Prostate gland (tissue), 2 donors: Measurements from ENCODE around the gene RYR3. TPM values are rescaled to one million over a fixed set of nuclear protein-coding genes. Genes with fewer than 3 reads are reported as not detected.

Experiments
- DNase-seq: peaks from one replicate; pipeline ENCODE4 v3.0.0-alpha.2; 2019; ENCODE audit warnings: low spot score
- H3K27ac ChIP-seq, 2 donors: fragments of 200-600 bp; sonication (generic); 2 replicates each; pipeline ENCODE4 v1.5.1; 2017 to 2019
- H3K27me3 ChIP-seq: fragments of 200-600 bp; sonication (generic); replicated peaks from 2 replicates; pipeline ENCODE4 v1.5.1; 2019; ENCODE audit not compliant: insufficient read depth
- H3K36me3 ChIP-seq, 2 donors: fragments of 200-600 bp; sonication (generic); 1 replicate in 1 of 2; 2 replicates in 1 of 2; pipeline versions ENCODE4 v1.5.1 to v1.8.1; 2017 to 2019
- H3K4me1 ChIP-seq: fragments of 200-600 bp; sonication (generic); replicated peaks from 2 replicates; pipeline ENCODE4 v1.5.1; 2019
- H3K4me3 ChIP-seq, 2 donors: fragments of 200-600 bp; sonication (generic); 2 replicates each; pipeline ENCODE4 v1.5.1; 2017 to 2019
- H3K9me3 ChIP-seq: fragments of 200-600 bp; sonication (generic); 2 replicates; pipeline ENCODE4 v1.5.1; 2017
- CTCF ChIP-seq, 4 experiments: fragments of 200-600 bp in 2 of 4; fragments of 450-650 bp in 2 of 4; sonication (generic) in 2 of 4; IDR thresholded peaks; 1 replicate in 3 of 4; 2 replicates in 1 of 4; pipeline ENCODE4 v1.5.1; 2016 to 2019; ENCODE audit warnings: antibody characterized with exemption in 4 of 4, mild to moderate bottlenecking in 2 of 4, moderate library complexity in 2 of 4
- POLR2A ChIP-seq: fragments of 450-650 bp; IDR thresholded peaks from one replicate; pipeline ENCODE4 v1.6.1; 2016; ENCODE audit warnings: antibody characterized with exemption, mild to moderate bottlenecking
- POLR2AphosphoS5 ChIP-seq: sonication (generic); formaldehyde crosslinking; IDR thresholded peaks from one replicate; pipeline ENCODE4 v1.6.1; 2017; ENCODE audit warnings: antibody characterized with exemption
- WGBS: methylation state at CpG from one replicate; pipeline ENCODE4 v1.1.5; 2018; 5-methylcytosine and 5-hydroxymethylcytosine counted together
- intact Hi-C: fragments of 100-400 bp; cut with DNase I; formaldehyde crosslinking; loops from one replicate; pipeline ENCODE4 v1.14.2; 2022
- total RNA-seq, 2 donors: library from RNA; depleted of rRNA; stranded (reverse); fragments of >200 nt; gene quantifications; one replicate each; pipeline ENCODE4 v1.1.0, GENCODE V29; 2016

The RYR3 gene
- total RNA-seq, 2 donors from 2014 or later = 0.41 to 2.3 TPM

- Histone ChIP-seq H3K36me3 (no peaks in the 10 kb centered on the region), H3K27ac (no peak overlapping the region), H3K4me3 (no peak overlapping the region), H3K9me3 (no peaks in the 10 kb centered on the region), H3K4me1 (no peaks in the 10 kb centered on the region), H3K27me3 (no peaks in the 10 kb centered on the region)
- no peak for TF ChIP-seq POLR2AphosphoS5
- TF ChIP-seq POLR2A = no peak
- TF ChIP-seq CTCF (IDR thresholded peaks at IDR 0.05) = no peak
- 75% methylated on average over 3 of the region's 3 CpGs for WGBS
- intact Hi-C loops = loop anchor here (5.0 kb wide), 1 partner anchor 51 kb away; no protein-coding TSS in a partner anchor
- DNase-seq = no peak
Measured at GRCh38 chr15:33453761-33454160, 143.0 kb downstream of the RYR3 start.

- WGBS = 97% methylated on average over 7 of the region's 7 CpGs
- Histone ChIP-seq H3K4me3 (no peak overlapping the region), H3K4me1 (no peaks in the 10 kb centered on the region), H3K27ac (no peak overlapping the region), H3K9me3 (no peaks in the 10 kb centered on the region), H3K27me3 (no peaks in the 10 kb centered on the region), H3K36me3 (no peaks in the 10 kb centered on the region)
- intact Hi-C loops = loop anchor here (5.0 kb wide), 1 partner anchor 52 kb away; no protein-coding TSS in a partner anchor
- no peak for DNase-seq
- TF ChIP-seq POLR2A = no peak
- TF ChIP-seq CTCF (IDR thresholded peaks at IDR 0.05) = no peak
- no peak for TF ChIP-seq POLR2AphosphoS5
Measured at GRCh38 chr15:33454346-33454745, 143.6 kb downstream of the RYR3 start.

- Histone ChIP-seq H3K27ac (no peak overlapping the region), H3K27me3 (no peaks in the 10 kb centered on the region), H3K36me3 (no peaks in the 10 kb centered on the region), H3K4me1 (no peaks in the 10 kb centered on the region), H3K9me3 (no peaks in the 10 kb centered on the region), H3K4me3 (no peak overlapping the region)
- no peak for TF ChIP-seq POLR2AphosphoS5
- no peak for TF ChIP-seq POLR2A
- no peak for TF ChIP-seq CTCF (IDR thresholded peaks at IDR 0.05)
- no peak for DNase-seq
- 63% methylated on average over 4 of the region's 4 CpGs for WGBS
- intact Hi-C loops = loop anchor here (5.0 kb wide), 1 partner anchor 53 kb away; no protein-coding TSS in a partner anchor
Measured at GRCh38 chr15:33454996-33455395, 144.2 kb downstream of the RYR3 start.

GRCh38 chr15:33458421-33458820, 147.7 kb downstream of the RYR3 start:
- Histone ChIP-seq H3K27me3 (no peaks in the 10 kb centered on the region), H3K27ac (no peak overlapping the region), H3K4me3 (no peak overlapping the region), H3K9me3 (no peaks in the 10 kb centered on the region), H3K4me1 (no peaks in the 10 kb centered on the region), H3K36me3 (no peaks in the 10 kb centered on the region)
- TF ChIP-seq POLR2A (no peak), POLR2AphosphoS5 (no peak), CTCF (IDR thresholded peaks at IDR 0.05) (no peak)
- intact Hi-C loops = no loop called here
- WGBS = 91% methylated on average over 2 of the region's 2 CpGs
- no peak for DNase-seq

GRCh38 chr15:33460166-33460805, 149.5 kb downstream of the RYR3 start:
- Histone ChIP-seq H3K4me3 (no peak overlapping the region), H3K9me3 (no peaks in the 10 kb centered on the region), H3K27me3 (no peaks in the 10 kb centered on the region), H3K4me1 (no peaks in the 10 kb centered on the region), H3K27ac (no peak overlapping the region), H3K36me3 (no peaks in the 10 kb centered on the region)
- TF ChIP-seq CTCF (IDR thresholded peaks at IDR 0.05) (no peak), POLR2A (no peak)
- intact Hi-C loops = no loop called here
- no peak for DNase-seq
- WGBS = 80% methylated on average over 6 of the region's 6 CpGs
